ENCODE results near the gene B3GNT2. TPM values are rescaled to one million over a fixed set of nuclear protein-coding genes. Genes with fewer than 3 reads are reported as not detected.

The B3GNT2 gene
- total and polyA plus RNA-seq, 2 donors (not counting 3 experiments of a cell fraction or from before 2014, with no cell fraction given): 9.5 to 21.2 TPM

DNA sequence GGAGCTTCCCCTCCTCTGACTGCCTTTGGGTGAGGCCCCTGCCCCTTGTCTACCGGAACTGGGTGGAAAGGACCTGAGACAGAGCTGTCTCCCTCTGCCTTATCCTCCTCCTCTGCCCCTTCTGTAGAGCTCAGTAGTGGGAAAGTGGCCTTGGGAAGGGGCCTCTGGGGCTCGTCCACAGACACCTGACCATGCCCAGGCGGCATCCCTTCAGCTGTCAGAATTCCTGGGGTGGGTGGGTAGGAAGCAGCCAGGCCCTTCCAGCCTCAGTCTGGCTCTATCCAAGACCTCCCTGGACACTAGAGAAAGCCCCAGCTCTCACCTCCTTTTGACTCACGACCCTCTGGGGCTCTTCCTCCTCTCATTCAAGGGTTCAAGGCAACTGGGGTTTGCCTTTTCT lies 35.6 kb downstream of the B3GNT2 start:
- no peak overlapping the region for H2AFZ ChIP-seq (ENCODE audit: low read depth, low read length)
- no peaks in the 10 kb centered on the region for H3K36me3 ChIP-seq (ENCODE audit: control insufficient read depth in 2 of 2, extremely low read depth in 1 of 2, insufficient read depth in 2 of 2, low read length in 2 of 2)
- intact Hi-C loops (cut with micrococcal nuclease): no loop called here
- FAIRE-seq: no peak
- H3K9ac ChIP-seq (replicated peaks; ENCODE audit: extremely low read depth, insufficient read depth, low read length): no peak overlapping the region
- dilution Hi-C loops (cut with MboI; ENCODE audit: extremely low pct_ligation_motif_present, low sequenced_read_pairs): no loop called here
- POLR2A ChIA-PET: no interaction called here
- no TSS peak for BruUV-seq (replicated peaks)
- TF ChIP-seq, protein P1, sequence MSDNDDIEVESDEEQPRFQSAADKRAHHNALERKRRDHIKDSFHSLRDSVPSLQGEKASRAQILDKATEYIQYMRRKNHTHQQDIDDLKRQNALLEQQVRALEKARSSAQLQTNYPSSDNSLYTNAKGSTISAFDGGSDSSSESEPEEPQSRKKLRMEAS (IDR thresholded peaks at IDR 0.05; ENCODE audit: insufficient read depth, insufficient read length): no peak
- TF ChIP-seq FOS (IDR thresholded peaks at IDR 0.05; ENCODE audit: borderline replicate concordance, insufficient read depth, low read length): no peak
- H3K9me3 ChIP-seq (replicated peaks; ENCODE audit: control insufficient read depth, insufficient read depth, low read length): no peaks in the 10 kb centered on the region
- no peaks in the 10 kb centered on the region for H3K79me2 ChIP-seq (ENCODE audit: control insufficient read depth, insufficient read depth, low read length)
- no peak overlapping the region for H3K27ac ChIP-seq (ENCODE audit: insufficient read depth, low read depth, low read length)
- DNase-seq (ENCODE audit: low read depth, low spot score): no peak
- no peak overlapping the region for H3K4me2 ChIP-seq (ENCODE audit: insufficient read depth, low read length)
- H3K9me1 ChIP-seq (replicated peaks; ENCODE audit: control insufficient read depth, extremely low read depth, insufficient read depth, low read length): no peaks in the 10 kb centered on the region
- CTCF ChIA-PET: interaction anchor here (0.6 to 1.8 kb wide), 3 partner anchors 15 to 238 kb away, joined by 3 to 5 read pairs (median 3); no protein-coding TSS in a partner anchor
- H3K4me1 ChIP-seq (ENCODE audit: control insufficient read depth, extremely low read depth, insufficient read depth, low read length): no peaks in the 10 kb centered on the region
- H3K27me3 ChIP-seq (ENCODE audit: control insufficient read depth in 2 of 2, insufficient read depth in 2 of 2, low read length in 2 of 2): no peaks in the 10 kb centered on the region
- H3K4me3 ChIP-seq (replicated peaks in 1 of 3; ENCODE audit: insufficient read depth in 1 of 3, low read depth in 1 of 3, low read length in 3 of 3): no peak overlapping the region
- H4K20me1 ChIP-seq (replicated peaks; ENCODE audit: control insufficient read depth, extremely low read depth, insufficient read depth, low read length): no peaks in the 10 kb centered on the region

DNA sequence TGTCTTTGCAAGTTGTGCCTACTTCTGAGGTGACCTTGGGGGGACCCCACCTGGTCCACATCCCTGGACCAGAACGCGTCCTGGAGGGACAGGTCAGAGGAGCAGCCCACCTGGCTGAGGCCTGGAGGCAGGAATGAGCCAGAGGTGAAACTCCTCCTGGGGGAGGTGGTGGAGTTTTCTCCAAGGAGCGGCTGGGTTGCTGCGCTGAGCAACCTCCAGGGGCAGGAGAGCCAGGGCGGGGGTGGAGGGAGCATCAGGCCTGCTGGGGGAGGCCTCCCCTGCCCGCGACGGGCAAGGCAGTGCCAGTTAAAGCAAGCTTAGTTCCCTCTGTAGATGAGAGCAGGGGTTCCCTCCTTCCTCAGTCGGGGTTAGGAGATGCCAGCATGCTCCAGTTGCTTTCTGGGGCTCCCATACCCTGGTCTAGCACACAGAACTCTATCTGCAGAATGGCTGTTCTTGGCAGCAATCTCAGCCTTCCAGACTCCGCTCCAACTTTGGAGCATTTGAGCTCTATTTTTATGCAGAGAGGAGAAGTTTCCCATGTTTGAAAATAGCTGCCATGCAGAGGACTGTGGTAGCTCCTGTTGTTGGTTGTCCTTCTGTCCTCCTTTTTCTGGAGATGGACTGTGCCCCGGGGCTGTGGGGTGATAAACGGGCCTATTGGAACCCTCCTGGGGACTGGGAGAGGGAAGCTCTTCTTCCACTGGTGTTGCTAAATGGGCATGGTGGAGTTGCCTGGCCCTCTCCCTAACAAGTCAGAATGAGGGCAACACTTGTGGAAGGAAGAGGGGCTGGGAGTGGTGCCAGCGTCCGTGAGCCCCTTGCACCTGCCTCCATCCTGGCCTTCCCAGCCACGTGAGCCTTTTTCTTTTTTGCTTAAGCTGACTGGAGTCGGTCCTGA lies 39.1 kb downstream of the B3GNT2 start:
- ChIA-PET CTCF (interaction anchor here (1.4 to 2.0 kb wide), 2 partner anchors 64 to 70 kb away, joined by 3 to 6 read pairs; no protein-coding TSS in a partner anchor), POLR2A (no interaction called here)
- Histone ChIP-seq H3K4me3 (replicated peaks in 1 of 3; ENCODE audit: insufficient read depth in 1 of 3, low read depth in 1 of 3, low read length in 3 of 3) (no peak overlapping the region), H3K9me3 (replicated peaks; ENCODE audit: control insufficient read depth, insufficient read depth, low read length) (no peaks in the 10 kb centered on the region), H3K4me1 (ENCODE audit: control insufficient read depth, extremely low read depth, insufficient read depth, low read length) (no peaks in the 10 kb centered on the region), H3K4me2 (ENCODE audit: insufficient read depth, low read length) (no peak overlapping the region), H3K36me3 (ENCODE audit: control insufficient read depth in 2 of 2, extremely low read depth in 1 of 2, insufficient read depth in 2 of 2, low read length in 2 of 2) (no peaks in the 10 kb centered on the region), H3K9ac (replicated peaks; ENCODE audit: extremely low read depth, insufficient read depth, low read length) (no peak overlapping the region), H3K79me2 (ENCODE audit: control insufficient read depth, insufficient read depth, low read length) (no peaks in the 10 kb centered on the region), H4K20me1 (replicated peaks; ENCODE audit: control insufficient read depth, extremely low read depth, insufficient read depth, low read length) (no peaks in the 10 kb centered on the region), H2AFZ (ENCODE audit: low read depth, low read length) (no peak overlapping the region), H3K27me3 (ENCODE audit: control insufficient read depth in 2 of 2, insufficient read depth in 2 of 2, low read length in 2 of 2) (no peaks in the 10 kb centered on the region), H3K9me1 (replicated peaks; ENCODE audit: control insufficient read depth, extremely low read depth, insufficient read depth, low read length) (no peaks in the 10 kb centered on the region), H3K27ac (ENCODE audit: insufficient read depth, low read depth, low read length) (no peak overlapping the region)
- FAIRE-seq (no peak), DNase-seq (ENCODE audit: low read depth, low spot score) (no peak)
- BruUV-seq (replicated peaks): no TSS peak
- intact Hi-C loops (cut with micrococcal nuclease): no loop called here
- dilution Hi-C loops (cut with MboI; ENCODE audit: extremely low pct_ligation_motif_present, low sequenced_read_pairs): no loop called here
- TF ChIP-seq FOS (IDR thresholded peaks at IDR 0.05; ENCODE audit: borderline replicate concordance, insufficient read depth, low read length) (no peak), MYC (IDR thresholded peaks at IDR 0.05; ENCODE audit: low read depth, low read length) (no peak), POLR2AphosphoS5 (IDR thresholded peaks at IDR 0.05; ENCODE audit: insufficient read depth, low read depth, low read length) (no peak)
- TF ChIP-seq, protein P1 (IDR thresholded peaks at IDR 0.05; ENCODE audit: insufficient read depth, insufficient read length): no peak
